H7 (cell line): Measurements from ENCODE around the gene ITGA1. TPM values are rescaled to one million over a fixed set of nuclear protein-coding genes. Genes with fewer than 3 reads are reported as not detected.
"Not testable (repeated sequence)": the region's sequence is repeated elsewhere in the genome, so short reads cannot be mapped to it uniquely, and the experiment has no call there.

Source experiments
- DNase-seq: peaks from one replicate; pipeline ENCODE4 v3.0.0; 2012
- H3K27me3 ChIP-seq: 2 replicates; pipeline ENCODE4 v1.6.0; 2011; ENCODE audit warnings: mild to moderate bottlenecking, low read length; ENCODE audit not compliant: control insufficient read depth, insufficient read depth
- H3K36me3 ChIP-seq: replicated peaks from 2 replicates; pipeline ENCODE4 v1.5.1; 2011; ENCODE audit warnings: low read length; ENCODE audit not compliant: control insufficient read depth, insufficient read depth
- H3K4me3 ChIP-seq: 2 replicates; pipeline ENCODE4 v1.5.1; 2011; ENCODE audit warnings: low read depth, mild to moderate bottlenecking, control low read depth, low read length, moderate library complexity; ENCODE audit not compliant: insufficient read depth
- total RNA-seq: library from RNA; depleted of rRNA; stranded (reverse); fragments of >200 nt; shearing (Covaris generic); gene quantifications from 2 replicates; pipeline ENCODE4 v1.2.3, GENCODE V29; 2014

ITGA1 gene
- total RNA-seq, 1 experiment from 2014 or later = 2.6 TPM

DNA sequence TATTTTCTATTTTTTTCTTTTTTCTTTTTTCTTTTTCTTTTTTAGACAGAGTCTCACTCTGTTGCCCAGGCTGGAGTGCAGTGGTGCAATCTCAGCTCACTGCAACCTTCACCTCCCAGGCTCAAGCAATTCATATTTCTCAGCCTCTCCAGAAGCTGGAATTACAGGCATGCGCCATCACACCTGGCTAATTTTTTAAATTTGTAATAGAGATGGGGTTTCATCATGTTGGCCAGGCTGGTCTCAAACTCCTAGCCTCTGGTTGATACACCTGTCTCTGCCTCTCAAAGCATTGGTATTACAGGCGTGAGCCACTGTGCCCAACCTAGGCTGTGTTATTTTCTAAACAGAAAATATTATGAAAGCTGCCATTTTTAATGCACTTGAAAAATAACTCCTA lies 78.3 kb downstream of the ITGA1 start:
- DNase-seq, H3K27me3 ChIP-seq, H3K36me3 ChIP-seq, H3K4me3 ChIP-seq: not testable (repeated sequence)

DNA sequence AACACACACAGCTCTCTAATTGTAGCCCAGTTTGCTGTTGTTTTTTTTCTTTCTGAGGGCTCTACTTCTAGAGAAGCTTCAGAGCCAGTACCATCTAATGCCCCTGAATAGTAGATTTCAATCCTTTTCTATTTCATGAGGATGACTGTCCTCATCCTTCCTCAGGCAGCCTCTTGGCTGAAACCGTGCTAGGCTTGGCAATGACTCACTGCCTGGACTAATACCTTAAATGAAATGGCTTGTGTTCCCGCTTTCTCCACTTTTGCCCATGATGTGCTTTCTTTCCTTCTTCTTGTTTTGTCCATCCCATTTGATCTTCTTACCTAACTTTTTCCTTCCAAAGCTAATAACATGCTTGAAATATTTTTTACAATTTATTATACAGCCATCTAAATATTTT lies 80.1 kb downstream of the ITGA1 start:
- H3K27me3 ChIP-seq = no peaks in the 10 kb centered on the region
- DNase-seq = no peak
- H3K4me3 ChIP-seq = no peak overlapping the region
- no peaks in the 10 kb centered on the region for H3K36me3 ChIP-seq

DNA sequence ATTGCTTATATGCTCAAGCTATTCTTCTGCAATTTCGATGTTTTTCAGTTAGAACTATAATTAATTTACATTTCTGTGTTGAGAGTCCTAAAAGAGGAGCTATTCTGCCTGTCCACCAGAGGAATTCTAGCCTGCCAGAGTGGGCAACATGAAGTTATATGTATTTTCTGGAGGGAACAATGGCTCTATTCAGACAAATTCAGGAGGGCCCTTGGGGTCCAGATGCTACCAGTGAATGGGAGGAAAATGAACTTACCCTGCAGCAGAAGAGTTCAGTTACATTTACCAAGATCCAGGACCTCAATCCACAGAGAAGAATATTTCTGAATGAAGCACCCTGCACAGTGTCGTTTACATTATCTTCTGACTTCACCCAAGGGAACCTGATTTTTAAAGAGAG lies 80.7 kb downstream of the ITGA1 start:
- H3K4me3 ChIP-seq = no peak overlapping the region
- no peaks in the 10 kb centered on the region for H3K27me3 ChIP-seq
- H3K36me3 ChIP-seq = no peaks in the 10 kb centered on the region
- no peak for DNase-seq

DNA sequence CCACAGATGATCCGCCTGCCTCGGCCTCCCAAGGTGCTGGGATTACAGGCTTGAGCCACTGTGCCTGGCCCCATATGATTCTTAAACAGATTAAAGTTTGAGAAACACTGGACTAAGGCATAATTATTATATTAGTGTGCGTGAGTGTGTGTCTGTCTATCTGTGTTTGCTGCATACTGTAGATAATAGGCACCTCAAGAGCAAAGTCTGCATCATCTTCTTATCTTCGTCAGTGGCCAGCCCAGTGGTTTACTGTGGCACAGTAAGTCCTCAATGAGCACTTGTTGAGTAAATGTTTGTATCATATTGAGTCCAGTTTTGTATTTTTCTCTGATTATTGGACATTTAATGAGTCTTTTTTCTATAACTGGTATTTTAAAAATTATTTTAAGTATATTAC lies 81.7 kb downstream of the ITGA1 start:
- H3K36me3 ChIP-seq = no peaks in the 10 kb centered on the region
- no peak overlapping the region for H3K4me3 ChIP-seq
- DNase-seq = no peak
- H3K27me3 ChIP-seq = no peaks in the 10 kb centered on the region

DNA sequence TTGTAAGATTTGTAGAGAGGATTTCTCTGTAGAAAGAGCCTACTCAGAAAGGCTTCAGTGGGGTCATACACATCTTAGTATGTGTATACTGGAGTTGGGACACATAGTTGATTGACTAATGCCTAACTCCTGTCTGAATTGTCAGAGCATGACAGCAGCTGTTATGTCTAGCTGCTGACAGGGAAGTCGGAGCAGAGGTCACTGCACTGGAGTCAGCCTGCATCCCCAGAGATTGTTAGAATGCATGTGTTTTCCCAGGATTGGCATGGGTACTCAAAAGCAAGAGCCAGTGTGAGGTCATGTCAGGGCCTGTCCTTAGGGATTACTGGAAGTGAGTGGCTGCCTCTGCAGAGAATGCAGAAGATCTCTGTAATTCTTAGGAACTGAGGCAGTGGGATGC lies 82.7 kb downstream of the ITGA1 start:
- Histone ChIP-seq H3K36me3 (no peaks in the 10 kb centered on the region), H3K27me3 (no peaks in the 10 kb centered on the region), H3K4me3 (no peak overlapping the region)
- DNase-seq = no peak

DNA sequence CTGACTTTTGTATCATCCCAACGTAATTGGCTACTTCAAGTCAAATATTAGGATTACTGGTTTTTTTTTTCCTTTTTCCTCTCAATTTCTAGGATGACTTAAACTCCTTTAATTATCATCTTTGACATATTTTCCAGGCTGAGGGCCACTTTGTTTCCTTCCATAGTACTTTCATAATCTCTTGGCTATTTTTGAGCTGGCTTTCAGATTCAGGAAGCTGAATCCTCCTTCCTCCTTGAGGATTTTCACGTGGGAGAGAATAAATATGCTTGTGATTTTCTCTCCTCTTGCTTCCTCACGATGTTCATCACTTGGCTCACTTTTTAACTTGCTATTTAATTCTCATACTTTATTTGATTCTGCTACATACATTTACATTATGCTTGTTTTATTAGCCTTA lies 88.1 kb downstream of the ITGA1 start:
- Histone ChIP-seq H3K4me3 (no peak overlapping the region), H3K36me3 (no peaks in the 10 kb centered on the region), H3K27me3 (no peaks in the 10 kb centered on the region)
- DNase-seq = no peak

DNA sequence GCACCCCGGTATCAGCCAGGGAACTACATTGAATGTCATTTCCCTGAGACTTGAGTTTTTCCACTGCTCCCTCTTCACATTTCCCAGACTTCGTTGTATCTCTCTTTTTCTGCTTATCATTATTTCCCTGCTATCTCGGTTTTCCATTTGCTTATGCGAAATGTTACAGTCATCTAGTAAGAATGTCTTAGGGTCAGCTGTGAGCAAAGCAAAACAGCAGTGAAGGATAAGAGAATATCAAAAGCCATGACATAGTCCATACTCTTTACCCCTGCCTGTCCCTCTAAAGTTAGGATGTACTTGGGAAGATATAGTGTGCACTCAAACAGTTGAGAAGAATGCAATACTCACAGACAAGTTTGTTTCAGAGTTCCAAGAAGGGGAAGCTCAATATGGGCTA lies 88.7 kb downstream of the ITGA1 start:
- DNase-seq = no peak

DNA sequence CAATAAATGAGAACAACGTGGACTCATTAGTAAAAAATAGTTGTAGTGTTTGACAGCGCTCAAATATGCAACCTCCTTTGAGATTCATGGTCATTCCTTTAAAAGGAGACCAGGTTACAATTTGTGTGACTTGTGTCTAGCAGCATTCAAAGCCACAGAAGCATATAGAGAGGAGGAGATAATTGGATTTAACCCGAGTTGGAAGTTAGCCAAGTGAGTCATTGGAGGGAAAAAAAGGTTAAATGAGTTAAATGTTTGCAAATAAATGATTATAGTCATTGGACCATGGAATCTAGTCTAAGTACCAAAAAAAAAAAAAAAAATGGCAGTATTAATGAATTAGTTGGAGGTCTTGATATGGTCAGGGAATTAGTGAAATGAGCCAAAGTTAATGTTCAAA lies 90.9 kb downstream of the ITGA1 start:
- DNase-seq = no peak
- H3K4me3 ChIP-seq = no peak overlapping the region
- H3K27me3 ChIP-seq = no peaks in the 10 kb centered on the region
- H3K36me3 ChIP-seq = no peaks in the 10 kb centered on the region

More for the DNA sequence above, 88.7 kb downstream of the ITGA1 start:
- H3K4me3 ChIP-seq = no peak overlapping the region
- H3K27me3 ChIP-seq = no peaks in the 10 kb centered on the region
- H3K36me3 ChIP-seq = no peaks in the 10 kb centered on the region

DNA sequence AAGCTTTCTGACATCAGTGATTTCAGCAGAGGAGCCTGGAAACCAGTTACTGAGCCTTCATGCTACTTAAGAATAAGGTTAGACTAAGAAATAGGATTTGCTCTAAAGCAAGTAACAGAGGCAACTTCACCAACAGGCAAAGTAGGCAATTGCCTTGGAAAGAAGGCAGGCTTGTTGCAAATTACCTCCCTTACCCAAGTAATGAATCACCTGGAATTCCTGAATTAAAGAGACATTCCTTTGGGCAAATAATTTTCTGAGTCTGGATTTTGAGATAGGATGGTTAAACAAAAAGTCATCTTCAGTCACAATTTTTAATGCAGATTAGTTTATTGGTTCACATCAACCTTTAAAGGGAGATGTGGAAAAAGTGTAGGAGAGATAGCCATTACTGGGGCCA lies 92.8 kb downstream of the ITGA1 start:
- H3K27me3 ChIP-seq = no peaks in the 10 kb centered on the region
- no peak overlapping the region for H3K4me3 ChIP-seq
- no peaks in the 10 kb centered on the region for H3K36me3 ChIP-seq
- DNase-seq = no peak

DNA sequence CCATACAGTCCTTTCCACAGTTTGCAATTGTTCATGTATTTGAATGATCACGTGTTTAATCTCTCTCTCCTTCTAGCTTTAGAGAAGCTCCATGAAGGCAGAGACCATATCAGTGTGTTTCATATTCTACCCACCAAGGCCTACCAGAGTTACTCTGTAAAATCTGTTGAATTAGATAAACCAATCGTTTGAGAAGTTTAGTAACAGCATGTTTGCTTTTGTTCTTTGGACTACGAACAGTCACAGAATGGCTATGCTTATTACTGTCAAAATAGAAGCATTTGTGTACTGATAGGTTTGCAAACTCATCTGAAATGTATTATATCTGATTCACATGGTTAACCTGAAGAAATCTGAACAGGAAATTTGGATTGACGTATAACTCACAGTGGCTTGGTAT lies 93.8 kb downstream of the ITGA1 start:
- DNase-seq = no peak
- no peaks in the 10 kb centered on the region for H3K27me3 ChIP-seq
- H3K4me3 ChIP-seq = no peak overlapping the region
- H3K36me3 ChIP-seq = no peaks in the 10 kb centered on the region

DNA sequence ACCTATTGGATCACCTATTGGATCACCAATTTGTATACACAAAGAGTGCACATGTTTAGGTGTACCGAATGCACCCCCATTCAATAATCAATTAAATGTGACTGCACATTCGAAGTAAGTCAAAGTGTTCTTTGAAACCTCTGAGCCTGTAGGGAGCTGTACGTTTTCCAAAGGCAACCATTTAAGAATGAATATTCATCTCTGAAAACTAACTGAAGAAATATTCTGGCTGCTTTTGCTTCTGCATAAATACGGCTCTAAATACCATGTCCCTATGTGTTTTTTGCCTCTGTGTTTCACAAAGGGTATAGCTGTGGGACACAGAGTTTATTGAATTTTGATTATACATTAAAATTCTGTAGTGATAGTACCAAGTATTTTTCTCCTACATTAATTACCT lies 95.4 kb downstream of the ITGA1 start:
- no peak for DNase-seq
- Histone ChIP-seq H3K27me3 (no peaks in the 10 kb centered on the region), H3K36me3 (no peaks in the 10 kb centered on the region), H3K4me3 (no peak overlapping the region)

DNA sequence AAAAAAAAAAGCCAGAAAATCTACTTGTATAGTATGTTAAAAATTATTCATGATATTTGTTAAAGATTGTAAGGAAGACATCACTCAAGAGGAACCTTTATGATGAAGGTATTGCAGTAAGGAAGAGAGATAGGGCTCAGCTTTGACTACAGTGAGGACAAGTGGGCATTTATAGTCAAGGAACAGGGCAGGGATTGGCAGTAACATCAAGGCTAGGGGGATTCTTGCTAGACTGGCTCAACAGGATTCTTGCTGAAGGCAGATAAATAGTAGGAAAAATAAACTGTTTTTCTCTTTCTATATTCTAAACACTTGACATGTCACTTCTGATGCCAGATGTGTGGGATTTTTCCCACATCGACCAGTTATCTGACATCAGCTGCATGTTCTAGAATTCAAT lies 96.7 kb downstream of the ITGA1 start:
- no peak for DNase-seq
- Histone ChIP-seq H3K36me3 (no peaks in the 10 kb centered on the region), H3K4me3 (no peak overlapping the region), H3K27me3 (no peaks in the 10 kb centered on the region)

DNA sequence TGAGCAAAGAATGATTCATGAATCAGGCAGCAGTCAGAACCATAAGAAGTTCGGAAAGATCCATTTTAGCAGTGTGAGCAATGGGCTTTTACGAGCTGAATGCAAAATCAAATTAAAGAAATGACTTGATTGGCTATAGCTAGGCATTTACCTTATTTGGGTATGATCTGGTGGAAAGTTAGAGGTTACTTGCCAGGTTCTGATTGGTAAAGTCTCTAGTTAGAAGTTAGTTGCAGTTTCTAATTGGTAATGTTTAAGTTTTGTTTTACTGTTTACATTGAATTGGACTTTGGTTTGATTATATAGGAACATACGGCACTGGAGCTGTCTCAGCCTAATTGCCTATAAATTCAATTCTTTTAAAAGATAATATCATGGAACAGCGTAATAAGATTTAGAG lies 97.9 kb downstream of the ITGA1 start:
- Histone ChIP-seq H3K4me3 (no peak overlapping the region), H3K36me3 (no peaks in the 10 kb centered on the region), H3K27me3 (no peaks in the 10 kb centered on the region)
- DNase-seq = no peak

DNA sequence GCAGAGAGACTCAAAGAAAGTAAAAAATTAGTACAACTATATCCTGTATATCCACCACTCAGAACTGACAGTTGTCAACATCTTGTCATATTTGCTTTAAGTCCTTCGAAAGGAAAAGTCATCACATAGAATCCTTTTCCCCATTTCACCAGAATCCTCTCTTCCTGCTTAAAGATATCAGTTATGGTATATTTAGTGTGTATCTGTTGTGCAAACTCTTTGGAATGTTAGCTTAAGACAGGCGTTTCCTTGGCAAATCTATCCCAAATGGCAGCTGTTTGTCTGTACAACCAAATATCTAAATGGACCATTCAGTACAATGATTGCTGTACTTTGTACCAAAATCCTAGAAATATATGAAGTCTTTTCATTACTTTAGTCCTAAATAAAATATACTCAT lies 98.5 kb downstream of the ITGA1 start:
- Histone ChIP-seq H3K4me3 (no peak overlapping the region), H3K36me3 (no peaks in the 10 kb centered on the region), H3K27me3 (no peaks in the 10 kb centered on the region)
- DNase-seq = no peak

DNA sequence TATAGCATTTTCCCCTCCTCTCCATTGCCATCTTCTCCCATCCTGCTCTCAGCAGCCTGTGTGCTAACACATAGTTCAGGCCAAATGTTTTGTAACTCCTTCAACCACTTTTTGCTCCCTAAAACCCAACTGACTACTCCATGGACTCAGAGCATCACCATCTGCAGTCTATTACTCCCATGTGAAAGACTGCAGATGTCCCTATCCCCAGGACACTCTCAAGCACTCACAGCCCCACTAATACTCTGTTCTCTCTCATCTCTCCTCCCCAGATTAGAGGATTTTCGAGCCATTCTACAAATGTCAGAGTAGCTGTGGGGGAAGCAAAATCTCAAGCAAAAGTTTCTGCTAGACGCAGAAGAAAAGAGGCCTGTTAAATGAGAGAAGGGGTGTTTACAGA lies 99.3 kb downstream of the ITGA1 start:
- Histone ChIP-seq H3K27me3 (no peaks in the 10 kb centered on the region), H3K4me3 (no peak overlapping the region), H3K36me3 (no peaks in the 10 kb centered on the region)
- DNase-seq = no peak

DNA sequence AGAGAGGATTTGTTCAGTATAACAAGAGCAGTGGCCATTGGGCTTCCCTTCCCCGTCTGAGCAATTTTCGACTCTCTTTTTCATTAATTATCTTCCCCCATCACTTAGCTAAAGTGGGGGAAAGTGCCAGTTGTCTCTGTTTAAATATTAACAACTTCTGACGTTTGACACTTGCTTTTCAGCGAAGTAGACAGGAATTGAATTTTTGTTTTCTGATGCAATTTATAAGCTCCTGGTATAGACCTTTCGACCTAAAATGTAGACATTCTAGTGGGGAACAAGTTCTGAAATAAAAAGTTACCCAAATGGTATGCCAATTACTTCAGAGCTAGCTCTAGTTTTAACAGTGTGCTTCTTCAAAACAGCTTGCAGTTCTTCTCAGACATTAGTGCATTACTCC lies 100.6 kb downstream of the ITGA1 start:
- no peak for DNase-seq
- Histone ChIP-seq H3K27me3 (no peaks in the 10 kb centered on the region), H3K36me3 (no peaks in the 10 kb centered on the region), H3K4me3 (no peak overlapping the region)
